ENCODE results near the gene PRKCA. TPM values are rescaled to one million over a fixed set of nuclear protein-coding genes. Genes with fewer than 3 reads are reported as not detected.
"Not testable (repeated sequence)": the region's sequence is repeated elsewhere in the genome, so short reads cannot be mapped to it uniquely, and the experiment has no call there.

PRKCA gene
- total RNA-seq, 1 experiment from 2014 or later: 26.8 TPM

- no peak for DNase-seq (ENCODE audit: low read depth)
Observed at GRCh38 chr17:66435182-66435581, 132.8 kb downstream of the PRKCA start.

DNA sequence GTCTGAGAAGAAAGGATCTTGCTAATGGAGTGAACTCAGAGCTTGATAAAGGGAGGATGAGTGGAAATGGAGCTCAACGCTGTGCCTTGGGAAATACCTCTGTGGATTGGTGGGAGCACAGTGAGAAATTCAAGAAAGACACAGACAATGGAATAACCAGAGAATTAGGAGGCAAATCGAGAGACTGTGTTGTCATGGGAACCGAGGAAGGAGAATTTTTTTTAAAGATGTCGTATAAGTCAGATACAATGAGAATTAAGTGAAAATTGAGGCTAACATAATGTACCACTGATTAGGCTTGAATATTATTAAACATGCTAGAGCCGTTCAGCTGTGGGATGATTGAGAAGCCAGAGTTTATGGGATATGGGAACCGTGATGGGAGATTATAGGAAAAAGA is 134.2 kb downstream of the PRKCA start:
- DNase-seq (ENCODE audit: low read depth): no peak

DNA sequence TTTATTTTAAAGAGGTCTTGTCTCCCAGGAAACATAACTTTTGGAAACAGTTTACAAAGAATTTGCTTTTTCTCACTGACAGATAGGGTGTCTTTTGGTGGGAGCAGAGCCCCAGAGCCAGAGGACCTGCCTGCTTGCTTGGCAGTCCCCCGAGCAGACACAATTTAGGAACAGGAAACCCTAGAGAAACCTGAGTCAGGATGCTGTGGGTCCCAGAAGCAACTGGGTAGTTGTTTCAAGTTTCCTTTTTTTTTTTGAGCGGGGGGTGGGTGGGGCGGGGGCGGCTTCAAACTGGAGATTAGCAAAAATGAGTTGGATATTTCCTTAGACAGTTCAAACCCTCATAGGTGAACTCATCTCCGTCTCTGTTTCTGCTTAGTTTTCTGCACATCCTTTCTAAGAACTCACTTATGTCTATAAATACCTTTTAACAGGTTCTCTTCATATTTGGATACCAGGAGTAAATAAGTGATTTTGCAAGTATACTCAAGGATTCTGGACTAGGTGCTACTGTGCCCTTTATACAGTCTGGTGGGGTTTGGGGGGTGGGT is 135.1 kb downstream of the PRKCA start:
- no peak for DNase-seq (ENCODE audit: low read depth)

DNA sequence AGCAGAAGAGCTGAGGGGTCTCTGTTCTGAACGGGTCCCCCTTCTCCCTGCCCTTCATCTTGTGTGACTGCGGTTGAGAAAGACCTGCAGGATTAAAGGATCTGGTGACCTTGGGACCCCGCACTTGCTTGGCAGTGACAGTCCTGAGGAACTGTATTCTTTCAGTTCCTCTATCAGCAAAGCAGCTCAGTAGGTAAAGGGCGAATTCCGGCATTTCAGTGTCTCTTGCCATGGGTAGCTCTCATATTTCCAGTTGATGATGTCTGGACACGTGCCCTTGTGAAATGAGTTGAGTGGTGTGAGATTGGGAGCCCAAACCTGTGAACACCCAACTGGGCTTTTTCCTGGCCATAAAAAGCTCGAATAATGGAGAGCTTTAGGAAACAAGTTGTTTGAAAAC is 135.7 kb downstream of the PRKCA start:
- no peak for DNase-seq (ENCODE audit: low read depth)

GRCh38 chr17:66441101-66441661 is 138.8 kb downstream of the PRKCA start:
- no peak for DNase-seq (ENCODE audit: low read depth)

- DNase-seq (ENCODE audit: low read depth): no peak
Observed at GRCh38 chr17:66443166-66443565, 140.8 kb downstream of the PRKCA start.

DNA sequence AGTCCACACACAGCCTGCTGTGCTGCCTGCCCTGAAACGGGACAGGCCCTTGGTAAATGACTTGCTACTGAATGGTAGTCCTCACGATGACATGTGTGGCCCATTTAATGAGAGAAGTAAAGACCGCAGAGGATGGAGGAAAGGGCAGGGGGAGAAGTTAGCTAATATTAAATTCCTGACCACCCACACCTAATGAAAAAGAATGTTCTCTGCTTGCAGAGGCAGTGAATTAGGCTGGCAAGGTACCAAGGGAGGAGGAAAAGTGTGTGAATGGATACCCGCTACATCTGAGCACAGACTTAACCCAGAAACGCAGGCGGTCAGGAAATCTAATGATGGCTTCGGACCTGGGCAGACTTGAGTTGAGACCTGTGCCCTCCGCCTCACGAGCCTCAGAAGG is 141.2 kb downstream of the PRKCA start:
- DNase-seq (ENCODE audit: low read depth): no peak

DNA sequence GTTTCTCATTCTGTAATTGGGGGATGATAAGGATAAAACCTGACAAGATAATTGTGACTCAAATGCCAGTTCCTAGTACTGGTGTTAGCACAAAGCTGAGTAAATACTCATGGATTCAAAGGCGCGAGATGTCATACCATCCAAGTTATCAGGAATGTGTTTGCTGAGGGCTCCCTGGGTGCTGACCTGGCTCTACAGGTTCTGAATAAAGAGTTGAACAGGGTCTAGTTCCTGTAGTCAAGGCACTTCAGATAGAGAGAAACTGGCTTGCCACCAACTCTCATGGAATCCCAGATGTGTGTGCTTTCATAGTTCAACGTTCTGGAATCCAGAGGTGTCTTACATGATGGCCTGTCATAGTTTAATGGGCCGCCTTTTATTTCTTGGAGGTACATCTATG is 141.6 kb downstream of the PRKCA start:
- DNase-seq (ENCODE audit: low read depth): no peak

GRCh38 chr17:66445229-66445628 is 142.8 kb downstream of the PRKCA start:
- DNase-seq (ENCODE audit: low read depth): no peak

GRCh38 chr17:66446419-66446818 is 144.0 kb downstream of the PRKCA start:
- no peak for DNase-seq (ENCODE audit: low read depth)

- no peak for DNase-seq (ENCODE audit: low read depth)
Observed at GRCh38 chr17:66447159-66447558, 144.7 kb downstream of the PRKCA start.

DNA sequence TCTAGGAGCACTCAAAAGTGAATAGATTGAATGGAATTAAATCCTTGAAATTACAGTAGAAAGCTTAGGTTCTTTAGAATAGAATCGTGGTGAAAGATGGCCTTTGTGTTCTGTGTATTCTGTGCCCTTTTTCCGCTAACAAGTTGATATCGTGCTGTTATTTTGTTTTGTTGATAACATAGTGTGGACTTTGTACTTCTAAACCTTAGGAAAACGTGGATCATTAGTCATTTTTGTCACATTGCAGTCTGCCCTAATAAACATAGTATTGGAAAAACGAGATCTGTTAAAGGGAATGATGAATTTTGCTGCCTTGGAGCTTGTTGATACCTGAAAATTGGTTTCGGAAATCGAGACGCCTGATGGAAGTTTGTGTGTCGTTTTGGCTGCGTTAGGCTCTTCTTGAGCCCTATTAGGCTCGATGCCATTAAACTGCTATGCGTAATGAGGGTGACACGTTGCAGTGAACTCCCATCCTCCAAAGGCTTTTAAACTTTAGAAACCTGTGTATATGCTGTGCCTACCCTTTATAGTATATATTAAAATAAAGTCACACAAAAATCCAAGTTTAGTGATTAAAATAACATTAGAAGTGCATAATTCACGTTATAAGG is 145.7 kb downstream of the PRKCA start:
- no peak for DNase-seq (ENCODE audit: low read depth)

- DNase-seq (ENCODE audit: low read depth): no peak
Observed at GRCh38 chr17:66449418-66449977, 147.1 kb downstream of the PRKCA start.

DNA sequence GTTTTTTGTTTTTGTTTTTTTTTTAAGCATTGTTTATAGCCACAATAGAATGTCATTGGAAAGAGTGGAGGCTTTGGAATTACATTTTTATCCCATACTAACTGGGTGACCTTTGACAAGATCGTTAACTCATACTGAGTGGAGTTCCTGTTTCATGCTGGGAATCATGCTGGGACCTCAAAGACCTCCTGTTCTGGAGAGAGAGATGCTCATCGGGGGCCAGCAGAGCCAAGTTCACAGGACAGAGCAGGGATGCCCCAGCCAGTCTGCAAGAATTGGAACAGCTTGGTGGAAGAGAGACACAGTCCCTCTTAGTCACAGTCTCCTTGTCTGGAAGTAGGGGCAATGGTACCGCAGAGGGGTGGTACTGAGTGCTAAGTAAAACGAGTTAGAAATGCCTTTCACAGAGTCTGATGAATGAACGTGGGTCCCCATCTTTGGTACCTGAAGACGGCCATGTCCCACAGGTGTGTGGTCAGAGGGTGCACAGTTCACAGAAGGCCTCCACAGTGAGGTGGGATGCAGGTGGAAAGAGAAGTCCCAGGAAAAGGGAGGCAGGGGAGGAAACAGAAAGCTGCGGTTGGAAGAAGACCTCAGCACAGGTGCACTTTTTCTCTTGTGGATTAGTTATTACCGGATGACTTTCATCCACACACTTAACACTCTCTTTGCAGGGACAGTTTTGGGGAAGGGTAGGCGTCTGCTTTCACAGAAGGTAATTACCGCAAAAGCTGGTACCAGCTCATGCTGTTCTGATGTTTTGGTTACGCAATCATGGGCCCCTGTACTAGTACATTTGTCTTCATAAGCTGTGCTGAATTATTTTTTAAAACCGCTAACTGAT is 147.8 kb downstream of the PRKCA start:
- DNase-seq (ENCODE audit: low read depth): no peak

DNA sequence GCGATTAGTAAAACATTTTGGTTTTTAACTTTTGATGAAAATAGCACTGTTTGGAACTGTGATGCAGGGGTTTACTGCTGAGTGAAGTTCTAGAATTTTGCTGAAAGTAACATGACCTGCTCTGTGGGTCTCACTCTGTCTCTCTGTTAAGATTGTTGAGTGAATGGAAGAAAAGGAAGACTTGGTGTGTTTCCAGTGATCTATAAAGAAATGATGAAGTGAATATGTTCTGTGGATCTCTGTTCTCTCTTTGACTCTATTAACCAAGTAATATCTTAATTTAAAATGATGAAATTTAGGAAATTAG is 148.4 kb downstream of the PRKCA start:
- DNase-seq (ENCODE audit: low read depth): no peak

DNA sequence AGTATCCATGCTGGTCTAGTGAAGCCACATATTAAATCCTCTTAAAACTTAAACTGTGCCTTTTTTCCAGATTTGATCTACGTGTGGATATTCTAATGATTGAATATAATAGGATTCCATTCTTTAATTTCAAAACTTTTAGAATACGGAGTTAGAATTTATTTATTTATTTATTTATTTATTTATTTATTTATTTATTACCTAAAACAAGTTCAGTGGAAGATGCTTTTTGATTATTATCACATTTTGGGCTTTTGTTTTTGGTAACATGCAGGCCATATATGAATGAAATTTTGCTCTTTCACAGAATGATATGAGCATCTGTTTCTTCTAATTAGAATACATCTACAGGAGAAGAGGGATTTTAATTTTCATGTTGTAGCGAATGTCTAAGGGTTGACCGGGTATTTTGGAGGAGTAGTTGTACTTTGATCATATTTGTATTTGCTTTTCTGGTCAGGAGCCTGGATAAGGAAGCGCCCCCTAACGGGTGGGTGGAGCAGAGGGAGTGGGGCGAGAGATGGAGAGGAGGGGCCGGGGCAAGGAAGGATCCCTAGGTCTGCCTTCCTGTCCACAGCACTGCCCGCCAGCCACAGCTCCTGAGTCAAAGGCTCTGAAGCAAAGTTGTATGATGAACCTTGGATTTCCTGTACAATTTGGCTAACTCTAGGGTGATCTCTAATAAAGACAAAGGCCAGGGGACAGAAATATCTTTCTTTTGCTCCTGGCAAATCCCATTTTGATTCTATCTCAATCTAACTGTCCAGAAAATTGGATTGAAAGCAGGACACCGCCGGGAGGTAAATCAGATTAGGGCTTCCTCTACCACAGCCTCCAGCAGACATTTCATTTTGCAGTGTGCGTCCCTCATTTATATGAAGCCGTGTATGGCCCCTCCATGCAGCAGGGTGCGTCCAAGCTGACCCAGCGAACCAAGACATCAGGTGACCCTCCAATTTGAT is 149.1 kb downstream of the PRKCA start:
- no peak for DNase-seq (ENCODE audit: low read depth)

- DNase-seq (ENCODE audit: low read depth): no peak
Observed at GRCh38 chr17:66455060-66455459, 152.6 kb downstream of the PRKCA start.

GRCh38 chr17:66457499-66457898 is 155.1 kb downstream of the PRKCA start:
- DNase-seq (ENCODE audit: low read depth): not testable (repeated sequence)

- no peak for DNase-seq (ENCODE audit: low read depth)
Observed at GRCh38 chr17:66458782-66459181, 156.4 kb downstream of the PRKCA start.

DNA sequence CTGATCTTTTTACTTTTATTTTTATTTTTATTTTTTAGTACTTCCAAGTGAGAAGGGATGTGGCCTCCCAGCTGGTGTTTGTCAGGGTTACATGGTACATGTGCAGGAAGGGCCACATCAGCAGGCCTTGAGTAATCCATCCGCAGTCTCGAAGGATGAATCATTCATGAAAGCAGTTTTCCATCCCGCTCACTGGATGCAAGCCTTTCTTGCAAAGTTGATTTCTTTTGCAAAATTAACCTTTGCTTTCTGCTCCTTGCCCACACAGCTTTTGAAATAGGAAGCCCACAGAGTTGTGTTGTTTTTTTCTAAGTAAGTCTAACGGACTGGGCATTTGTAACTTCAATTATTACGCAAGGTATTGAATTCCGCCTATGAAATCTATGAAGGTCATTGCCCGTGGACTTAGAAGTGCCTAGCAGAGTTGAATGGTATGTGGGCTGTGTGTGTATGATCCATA is 157.4 kb downstream of the PRKCA start:
- DNase-seq (ENCODE audit: low read depth): peak; percentile 98

DNA sequence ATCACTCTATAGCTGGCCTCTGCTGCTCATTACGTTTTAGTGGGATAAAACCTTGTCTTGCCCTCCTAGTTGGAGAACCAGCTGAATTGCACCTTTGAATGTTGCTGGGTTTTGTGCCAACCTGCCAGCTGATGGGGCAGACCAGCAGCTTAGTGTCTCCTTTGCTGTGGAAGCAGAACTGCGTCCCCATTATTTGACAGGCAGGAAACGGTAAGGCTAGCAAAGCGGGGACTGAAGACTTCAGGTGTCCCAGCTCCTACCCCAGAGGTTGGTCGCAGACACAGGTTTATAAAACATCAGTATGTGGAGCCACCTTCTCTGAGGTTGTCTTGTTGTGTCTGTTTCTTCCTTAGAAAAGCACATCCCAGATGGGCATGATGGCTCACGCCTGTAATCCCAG is 158.1 kb downstream of the PRKCA start:
- DNase-seq (ENCODE audit: low read depth): no peak

All from LHCN-M2 (cell line).